ENCODE results near the gene KCNIP3.

- TF ChIP-seq CTCF (IDR thresholded peaks at IDR 0.05; ENCODE audit: insufficient read depth, low read length), result no peak
- TF ChIP-seq POLR2AphosphoS5 (IDR thresholded peaks at IDR 0.05; ENCODE audit: low read depth), result no peak
- TF ChIP-seq GABPA (IDR thresholded peaks at IDR 0.05; ENCODE audit: low read depth), result no peak
- no peak for TF ChIP-seq REST (IDR thresholded peaks at IDR 0.05; ENCODE audit: insufficient replicate concordance, low read depth)
- no peak for TF ChIP-seq SPI1 (IDR thresholded peaks at IDR 0.05; ENCODE audit: borderline replicate concordance, low read depth)
Observed at GRCh38 chr2:95317123-95317500, 20.0 kb downstream of the KCNIP3 start.
